ENCODE data around the gene BTBD9. TPM values are rescaled to one million over a fixed set of nuclear protein-coding genes. Genes with fewer than 3 reads are reported as not detected.

Gene BTBD9
- total and polyA plus RNA-seq, 9 of the 15 experiments (the other 6 are each of a cell fraction or from before 2014, with no cell fraction given) = 0.08 to 1.6 (median 0.58) TPM

DNA sequence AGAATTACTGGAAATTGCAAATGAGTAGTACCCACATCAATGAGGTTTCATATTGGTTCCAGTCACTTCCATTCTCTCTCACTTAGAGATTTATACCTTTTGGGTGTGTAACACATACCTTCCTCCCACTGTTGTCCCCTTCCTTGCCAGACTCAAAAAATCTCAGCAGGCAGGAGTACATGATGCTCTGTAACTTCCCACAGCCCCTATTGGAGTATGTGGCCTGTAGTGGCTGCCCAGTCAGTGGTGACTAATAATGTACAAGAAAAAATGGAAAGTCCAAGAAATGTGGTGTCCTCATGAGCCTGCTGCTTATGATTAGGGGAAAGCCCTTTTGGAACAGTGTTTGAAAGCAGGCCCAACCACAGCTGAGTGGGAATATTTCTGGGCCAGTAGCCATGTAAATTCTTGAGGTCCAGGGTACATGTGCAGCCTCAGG lies 508.2 kb downstream of the BTBD9 start:
- intact Hi-C loops (cut with micrococcal nuclease) (no loop called here), in situ Hi-C loops (cut with MboI) (no loop called here)
- POLR2A ChIA-PET = no interaction called here
- Histone ChIP-seq H3K27me3 (ENCODE audit: control insufficient read depth in 2 of 2, insufficient read depth in 2 of 2, low read length in 2 of 2) (no peaks in the 10 kb centered on the region), H3K9me3 (replicated peaks; ENCODE audit: control insufficient read depth, insufficient read depth, low read depth, low read length) (no peaks in the 10 kb centered on the region), H3K4me3 (no peak overlapping the region), H3K36me3 (ENCODE audit: control insufficient read depth, insufficient read depth, low read length) (no peaks in the 10 kb centered on the region), H2AFZ (ENCODE audit: low read depth, low read length) (no peak overlapping the region), H4K20me1 (replicated peaks; ENCODE audit: control insufficient read depth, insufficient read depth, low read length) (no peaks in the 10 kb centered on the region), H3K4me1 (replicated peaks in 1 of 2; ENCODE audit: control insufficient read depth in 2 of 2, insufficient read depth in 2 of 2, low read length in 2 of 2) (no peaks in the 10 kb centered on the region), H3K9ac (ENCODE audit: insufficient read depth in 1 of 2, low read depth in 2 of 2, low read length in 2 of 2) (no peak overlapping the region), H3K27ac (ENCODE audit: extremely low read depth, low read depth, low read length) (no peak overlapping the region), H3K79me2 (ENCODE audit: control insufficient read depth, insufficient read depth, low read length) (no peaks in the 10 kb centered on the region), H3K9me1 (ENCODE audit: control insufficient read depth, insufficient read depth, low read length) (no peaks in the 10 kb centered on the region), H3K4me2 (ENCODE audit: insufficient read depth, low read length) (no peak overlapping the region)
- FAIRE-seq (no peak), DNase-seq (ENCODE audit: extremely low read depth in 1 of 4, low spot score in 3 of 4) (no peak), ATAC-seq (no peak)
- TF ChIP-seq FOXK1 (CRISPR knock-in tag; IDR thresholded peaks at IDR 0.05; ENCODE audit: borderline replicate concordance) (no peak), PHF21A (IDR thresholded peaks at IDR 0.05; ENCODE audit: borderline replicate concordance, low read depth) (no peak)
- CTCF ChIA-PET (ENCODE audit: low intra/inter-chr PET ratio) = no interaction called here
- BruUV-seq (replicated peaks) = no TSS peak

DNA sequence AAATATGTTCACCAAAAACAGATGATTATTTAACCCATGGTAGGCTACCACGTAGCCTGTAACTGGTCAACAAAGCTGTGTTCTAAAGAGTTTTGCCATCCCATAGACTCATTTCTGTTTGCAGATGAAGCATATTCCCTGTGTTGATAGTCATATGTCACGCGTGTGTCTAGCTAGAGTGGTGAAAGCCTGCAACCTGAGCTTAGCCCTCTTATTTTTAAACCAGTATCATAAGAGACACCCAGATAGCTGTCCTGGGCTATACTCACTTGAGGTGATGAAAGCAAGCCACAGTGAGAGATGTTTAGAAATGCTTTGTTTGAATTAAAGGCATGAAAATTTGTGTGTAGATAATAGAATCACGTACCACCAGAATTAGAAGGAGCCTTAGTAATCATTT lies 512.4 kb downstream of the BTBD9 start:
- no TSS peak for BruUV-seq (replicated peaks)
- no peak for FAIRE-seq
- H3K4me2 ChIP-seq (ENCODE audit: insufficient read depth, low read length) = no peak overlapping the region
- 70% methylated on average over 4 of the region's 4 CpGs for WGBS (ENCODE audit: insufficient coverage, low coverage, missing lambda C conversion rate)
- no peaks in the 10 kb centered on the region for H3K9me1 ChIP-seq (ENCODE audit: control insufficient read depth, insufficient read depth, low read length)
- no peaks in the 10 kb centered on the region for H3K27me3 ChIP-seq (ENCODE audit: control insufficient read depth in 2 of 2, insufficient read depth in 2 of 2, low read length in 2 of 2)
- no peaks in the 10 kb centered on the region for H4K20me1 ChIP-seq (replicated peaks; ENCODE audit: control insufficient read depth, insufficient read depth, low read length)
- intact Hi-C loops (cut with micrococcal nuclease) (no loop called here), in situ Hi-C loops (cut with MboI) (no loop called here)
- ChIA-PET POLR2A (interaction anchor here (1.5 to 1.6 kb wide), 2 partner anchors 9 to 17 kb away, joined by 3 to 4 read pairs; no protein-coding TSS in a partner anchor), CTCF (ENCODE audit: low intra/inter-chr PET ratio) (no interaction called here)
- H3K9me3 ChIP-seq (replicated peaks; ENCODE audit: control insufficient read depth, insufficient read depth, low read depth, low read length) = no peaks in the 10 kb centered on the region
- no peaks in the 10 kb centered on the region for H3K36me3 ChIP-seq (ENCODE audit: control insufficient read depth, insufficient read depth, low read length)
- no peak overlapping the region for H3K4me3 ChIP-seq
- no peak overlapping the region for H2AFZ ChIP-seq (ENCODE audit: low read depth, low read length)
- ATAC-seq = no peak
- no peak for DNase-seq (ENCODE audit: extremely low read depth in 1 of 4, low spot score in 3 of 4)
- no peak overlapping the region for H3K9ac ChIP-seq (ENCODE audit: insufficient read depth in 1 of 2, low read depth in 2 of 2, low read length in 2 of 2)
- H3K4me1 ChIP-seq (replicated peaks in 1 of 2; ENCODE audit: control insufficient read depth in 2 of 2, insufficient read depth in 2 of 2, low read length in 2 of 2) = no peaks in the 10 kb centered on the region
- H3K27ac ChIP-seq (ENCODE audit: extremely low read depth, low read depth, low read length) = no peak overlapping the region
- no peaks in the 10 kb centered on the region for H3K79me2 ChIP-seq (ENCODE audit: control insufficient read depth, insufficient read depth, low read length)
- TF ChIP-seq NCOA2 (IDR thresholded peaks at IDR 0.05; ENCODE audit: partially characterized antibody in 2 of 2) (no peak), JUND (IDR thresholded peaks at IDR 0.05; ENCODE audit: borderline replicate concordance, low read depth, low read length) (no peak), JUND (tag; IDR thresholded peaks at IDR 0.05; ENCODE audit: borderline replicate concordance, low read depth, low read length) (no peak), C11orf30 (IDR thresholded peaks at IDR 0.05; ENCODE audit: low read depth) (no peak), SAFB (IDR thresholded peaks at IDR 0.05; ENCODE audit: borderline replicate concordance, low read depth, low read length) (no peak)
- TF ChIP-seq, protein P1, sequence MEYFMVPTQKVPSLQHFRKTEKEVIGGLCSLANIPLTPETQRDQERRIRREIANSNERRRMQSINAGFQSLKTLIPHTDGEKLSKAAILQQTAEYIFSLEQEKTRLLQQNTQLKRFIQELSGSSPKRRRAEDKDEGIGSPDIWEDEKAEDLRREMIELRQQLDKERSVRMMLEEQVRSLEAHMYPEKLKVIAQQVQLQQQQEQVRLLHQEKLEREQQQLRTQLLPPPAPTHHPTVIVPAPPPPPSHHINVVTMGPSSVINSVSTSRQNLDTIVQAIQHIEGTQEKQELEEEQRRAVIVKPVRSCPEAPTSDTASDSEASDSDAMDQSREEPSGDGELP (CRISPR knock-in tag; IDR thresholded peaks at IDR 0.05; ENCODE audit: borderline replicate concordance) = no peak
- TF ChIP-seq, protein P2, sequence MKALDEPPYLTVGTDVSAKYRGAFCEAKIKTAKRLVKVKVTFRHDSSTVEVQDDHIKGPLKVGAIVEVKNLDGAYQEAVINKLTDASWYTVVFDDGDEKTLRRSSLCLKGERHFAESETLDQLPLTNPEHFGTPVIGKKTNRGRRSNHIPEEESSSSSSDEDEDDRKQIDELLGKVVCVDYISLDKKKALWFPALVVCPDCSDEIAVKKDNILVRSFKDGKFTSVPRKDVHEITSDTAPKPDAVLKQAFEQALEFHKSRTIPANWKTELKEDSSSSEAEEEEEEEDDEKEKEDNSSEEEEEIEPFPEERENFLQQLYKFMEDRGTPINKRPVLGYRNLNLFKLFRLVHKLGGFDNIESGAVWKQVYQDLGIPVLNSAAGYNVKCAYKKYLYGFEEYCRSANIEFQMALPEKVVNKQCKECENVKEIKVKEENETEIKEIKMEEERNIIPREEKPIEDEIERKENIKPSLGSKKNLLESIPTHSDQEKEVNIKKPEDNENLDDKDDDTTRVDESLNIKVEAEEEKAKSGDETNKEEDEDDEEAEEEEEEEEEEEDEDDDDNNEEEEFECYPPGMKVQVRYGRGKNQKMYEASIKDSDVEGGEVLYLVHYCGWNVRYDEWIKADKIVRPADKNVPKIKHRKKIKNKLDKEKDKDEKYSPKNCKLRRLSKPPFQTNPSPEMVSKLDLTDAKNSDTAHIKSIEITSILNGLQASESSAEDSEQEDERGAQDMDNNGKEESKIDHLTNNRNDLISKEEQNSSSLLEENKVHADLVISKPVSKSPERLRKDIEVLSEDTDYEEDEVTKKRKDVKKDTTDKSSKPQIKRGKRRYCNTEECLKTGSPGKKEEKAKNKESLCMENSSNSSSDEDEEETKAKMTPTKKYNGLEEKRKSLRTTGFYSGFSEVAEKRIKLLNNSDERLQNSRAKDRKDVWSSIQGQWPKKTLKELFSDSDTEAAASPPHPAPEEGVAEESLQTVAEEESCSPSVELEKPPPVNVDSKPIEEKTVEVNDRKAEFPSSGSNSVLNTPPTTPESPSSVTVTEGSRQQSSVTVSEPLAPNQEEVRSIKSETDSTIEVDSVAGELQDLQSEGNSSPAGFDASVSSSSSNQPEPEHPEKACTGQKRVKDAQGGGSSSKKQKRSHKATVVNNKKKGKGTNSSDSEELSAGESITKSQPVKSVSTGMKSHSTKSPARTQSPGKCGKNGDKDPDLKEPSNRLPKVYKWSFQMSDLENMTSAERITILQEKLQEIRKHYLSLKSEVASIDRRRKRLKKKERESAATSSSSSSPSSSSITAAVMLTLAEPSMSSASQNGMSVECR (CRISPR knock-in tag; IDR thresholded peaks at IDR 0.05) = no peak
- TF ChIP-seq, protein P3, sequence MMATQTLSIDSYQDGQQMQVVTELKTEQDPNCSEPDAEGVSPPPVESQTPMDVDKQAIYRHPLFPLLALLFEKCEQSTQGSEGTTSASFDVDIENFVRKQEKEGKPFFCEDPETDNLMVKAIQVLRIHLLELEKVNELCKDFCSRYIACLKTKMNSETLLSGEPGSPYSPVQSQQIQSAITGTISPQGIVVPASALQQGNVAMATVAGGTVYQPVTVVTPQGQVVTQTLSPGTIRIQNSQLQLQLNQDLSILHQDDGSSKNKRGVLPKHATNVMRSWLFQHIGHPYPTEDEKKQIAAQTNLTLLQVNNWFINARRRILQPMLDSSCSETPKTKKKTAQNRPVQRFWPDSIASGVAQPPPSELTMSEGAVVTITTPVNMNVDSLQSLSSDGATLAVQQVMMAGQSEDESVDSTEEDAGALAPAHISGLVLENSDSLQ (IDR thresholded peaks at IDR 0.05) = no peak
